Tibial nerve (tissue), 4 donors: ENCODE data around the gene DENND1A. TPM values are rescaled to one million over a fixed set of nuclear protein-coding genes. Genes with fewer than 3 reads are reported as not detected.

Experiments used
- DNase-seq, 2 donors: peaks; one replicate each; pipeline ENCODE4 v3.0.0-alpha.2; 2019; ENCODE audit warnings: low spot score in 2 of 2
- H3K27ac ChIP-seq, 4 donors: fragments of 200-600 bp; sonication (generic) in 3 of 4; one replicate each; pipeline ENCODE4 v1.5.1; 2017 to 2019; ENCODE audit warnings: mild to moderate bottlenecking in 1 of 4
- H3K27me3 ChIP-seq, 2 donors: fragments of 200-600 bp; sonication (generic) in 1 of 2; one replicate each; pipeline versions ENCODE4 v1.5.1 to v1.6.0; 2017 to 2019
- H3K36me3 ChIP-seq, 3 donors: fragments of 200-600 bp; sonication (generic); one replicate each; pipeline ENCODE4 v1.5.1; 2018 to 2019
- H3K4me1 ChIP-seq, 4 donors: fragments of 200-600 bp; sonication (generic) in 3 of 4; one replicate each; pipeline ENCODE4 v1.5.1; 2017 to 2019
- H3K4me3 ChIP-seq, 4 donors: fragments of 200-600 bp; sonication (generic) in 3 of 4; one replicate each; pipeline ENCODE4 v1.5.1; 2017 to 2019; ENCODE audit warnings: mild to moderate bottlenecking in 1 of 4, moderate library complexity in 1 of 4
- H3K9me3 ChIP-seq, 4 donors: fragments of 200-600 bp; sonication (generic) in 3 of 4; one replicate each; pipeline ENCODE4 v1.5.1; 2017 to 2019
- CTCF ChIP-seq, 5 experiments: fragments of 200-600 bp in 3 of 5; fragments of 450-650 bp in 2 of 5; sonication (generic) in 3 of 5; IDR thresholded peaks; one replicate each; pipeline ENCODE4 v1.5.1; 2016 to 2019; ENCODE audit warnings: antibody characterized with exemption in 5 of 5, mild to moderate bottlenecking in 3 of 5, moderate library complexity in 2 of 5
- EP300 ChIP-seq, 2 donors: sonication (generic); formaldehyde crosslinking; IDR thresholded peaks; one replicate each; pipeline ENCODE4 v1.6.1; 2017; ENCODE audit warnings: antibody characterized with exemption in 2 of 2, mild to moderate bottlenecking in 1 of 2
- POLR2A ChIP-seq, 2 donors: fragments of 450-650 bp; IDR thresholded peaks; one replicate each; pipeline ENCODE4 v1.6.1; 2017; ENCODE audit warnings: antibody characterized with exemption in 2 of 2, mild to moderate bottlenecking in 2 of 2, moderate library complexity in 2 of 2
- WGBS, 2 donors: methylation state at CpG; one replicate each; pipeline ENCODE4 v1.1.5; 2018; 5-methylcytosine and 5-hydroxymethylcytosine counted together
- total RNA-seq, 4 donors: library from RNA; depleted of rRNA; stranded (reverse); fragments of >200 nt; gene quantifications; one replicate each; pipeline ENCODE4 v1.1.0, GENCODE V29; 2016

Gene DENND1A
- total RNA-seq, 4 donors from 2014 or later = 17.5 to 34.8 (median 20.1) TPM

GRCh38 chr9:123550797-123551196 lies 379.1 kb downstream of the DENND1A start:
- TF ChIP-seq EP300 (IDR thresholded peaks at IDR 0.05) (no peak), POLR2A (IDR thresholded peaks at IDR 0.05) (no peak), CTCF (IDR thresholded peaks at IDR 0.05) (no peak)
- Histone ChIP-seq H3K36me3 (peaks cover 0 to 16% (median 0%) of the 10 kb centered on the region in 3 donors), H3K4me1 (no peaks in the 10 kb centered on the region), H3K27ac (no peak overlapping the region), H3K27me3 (no peaks in the 10 kb centered on the region), H3K9me3 (no peaks in the 10 kb centered on the region), H3K4me3 (no peak overlapping the region)
- WGBS, 2 donors = 64 to 68% methylated on average over 5 of the region's 5 CpGs
- DNase-seq = no peak

- no peak for DNase-seq
- no peak for TF ChIP-seq CTCF (IDR thresholded peaks at IDR 0.05)
- no peak for TF ChIP-seq POLR2A (IDR thresholded peaks at IDR 0.05)
- TF ChIP-seq EP300 (IDR thresholded peaks at IDR 0.05) = no peak
- H3K27ac ChIP-seq = no peak overlapping the region
- H3K36me3 ChIP-seq = peaks cover 0 to 8% (median 0%) of the 10 kb centered on the region in 3 donors
- H3K4me3 ChIP-seq = no peak overlapping the region
- H3K4me1 ChIP-seq = no peaks in the 10 kb centered on the region
- H3K9me3 ChIP-seq = no peaks in the 10 kb centered on the region
- WGBS, 2 donors = 83 to 94% methylated on average over 3 of the region's 3 CpGs
- no peaks in the 10 kb centered on the region for H3K27me3 ChIP-seq
Observed at GRCh38 chr9:123550012-123550411, 379.9 kb downstream of the DENND1A start.

GRCh38 chr9:123548741-123549545 lies 381.0 kb downstream of the DENND1A start:
- 83 to 85% methylated on average over 9 of the region's 9 CpGs for WGBS, 2 donors
- peaks cover 0 to 5% (median 0%) of the 10 kb centered on the region in 3 donors for H3K36me3 ChIP-seq
- TF ChIP-seq EP300 (IDR thresholded peaks at IDR 0.05) = no peak
- TF ChIP-seq POLR2A (IDR thresholded peaks at IDR 0.05) = no peak
- no peak for TF ChIP-seq CTCF (IDR thresholded peaks at IDR 0.05)

GRCh38 chr9:123544007-123544827 lies 385.7 kb downstream of the DENND1A start:
- DNase-seq = peak in 1 of 2 donors; percentile 45
- TF ChIP-seq EP300 (IDR thresholded peaks at IDR 0.05) (no peak), POLR2A (IDR thresholded peaks at IDR 0.05) (no peak), CTCF (IDR thresholded peaks at IDR 0.05) (peak; percentile 63 to 78 (median 69))
- H3K36me3 ChIP-seq = no peaks in the 10 kb centered on the region
- no peaks in the 10 kb centered on the region for H3K9me3 ChIP-seq
- no peaks in the 10 kb centered on the region for H3K27me3 ChIP-seq
- no peak overlapping the region for H3K4me3 ChIP-seq
- H3K27ac ChIP-seq = no peak overlapping the region
- 63% methylated on average over 3 of the region's 3 CpGs for WGBS, 2 donors
- peaks cover 0 to 18% (median 0%) of the 10 kb centered on the region in 4 donors for H3K4me1 ChIP-seq

More at GRCh38 chr9:123548741-123549545, 381.0 kb downstream of the DENND1A start:
- no peak overlapping the region for H3K4me3 ChIP-seq
- DNase-seq = no peak
- no peak overlapping the region for H3K27ac ChIP-seq
- H3K9me3 ChIP-seq = no peaks in the 10 kb centered on the region
- no peaks in the 10 kb centered on the region for H3K27me3 ChIP-seq
- H3K4me1 ChIP-seq = no peaks in the 10 kb centered on the region

GRCh38 chr9:123543492-123543891 lies 386.4 kb downstream of the DENND1A start:
- Histone ChIP-seq H3K36me3 (no peaks in the 10 kb centered on the region), H3K4me3 (no peak overlapping the region), H3K27me3 (no peaks in the 10 kb centered on the region), H3K9me3 (no peaks in the 10 kb centered on the region), H3K4me1 (peaks cover 0 to 18% (median 0%) of the 10 kb centered on the region in 4 donors), H3K27ac (no peak overlapping the region)
- WGBS, 2 donors = 86% methylated on average over 8 of the region's 8 CpGs
- TF ChIP-seq POLR2A (IDR thresholded peaks at IDR 0.05) = no peak
- no peak for TF ChIP-seq CTCF (IDR thresholded peaks at IDR 0.05)
- TF ChIP-seq EP300 (IDR thresholded peaks at IDR 0.05) = no peak
- no peak for DNase-seq
